Suprapubic skin (tissue), 4 donors: ENCODE measurements around the gene KRTAP6-3. TPM values are rescaled to one million over a fixed set of nuclear protein-coding genes. Genes with fewer than 3 reads are reported as not detected.

Experiments
- DNase-seq, 2 donors: peaks; one replicate each; pipeline ENCODE4 v3.0.0-alpha.2; 2019; ENCODE audit warnings: low spot score in 2 of 2
- H3K27ac ChIP-seq: fragments of 200-600 bp; sonication (generic); one replicate; pipeline ENCODE4 v1.5.1; 2019
- H3K27me3 ChIP-seq: fragments of 200-600 bp; sonication (generic); one replicate; pipeline ENCODE4 v1.5.1; 2019
- H3K36me3 ChIP-seq: fragments of 200-600 bp; sonication (generic); one replicate; pipeline ENCODE4 v1.5.1; 2019
- H3K4me1 ChIP-seq: fragments of 200-600 bp; sonication (generic); one replicate; pipeline ENCODE4 v1.5.1; 2019
- H3K4me3 ChIP-seq: fragments of 200-600 bp; sonication (generic); one replicate; pipeline ENCODE4 v1.5.1; 2019; ENCODE audit warnings: mild to moderate bottlenecking
- H3K9me3 ChIP-seq: fragments of 200-600 bp; sonication (generic); one replicate; pipeline ENCODE4 v1.5.1; 2019
- EP300 ChIP-seq: sonication (generic); formaldehyde crosslinking; IDR thresholded peaks from one replicate; pipeline ENCODE4 v1.6.1; 2017; ENCODE audit warnings: antibody characterized with exemption
- POLR2A ChIP-seq, 2 donors: fragments of 450-650 bp; IDR thresholded peaks; one replicate each; pipeline ENCODE4 v1.6.1; 2017; ENCODE audit warnings: antibody characterized with exemption in 2 of 2, mild to moderate bottlenecking in 2 of 2, moderate library complexity in 2 of 2
- POLR2AphosphoS5 ChIP-seq, 3 donors: sonication (generic); formaldehyde crosslinking; IDR thresholded peaks; one replicate each; pipeline ENCODE4 v1.6.1; 2017; ENCODE audit warnings: antibody characterized with exemption in 3 of 3
- WGBS: methylation state at CpG from one replicate; pipeline ENCODE4 v1.1.5; 2018; 5-methylcytosine and 5-hydroxymethylcytosine counted together
- total RNA-seq, 4 donors: library from RNA; depleted of rRNA; stranded (reverse); fragments of >200 nt; gene quantifications; one replicate each; pipeline ENCODE4 v1.1.0, GENCODE V29; 2016
- TF ChIP-seq, protein P1 (sequence below), 2 donors: fragments of 200-600 bp in 1 of 2; fragments of 450-650 bp in 1 of 2; sonication (generic) in 1 of 2; IDR thresholded peaks; one replicate each; pipeline ENCODE4 v1.5.1; 2016 to 2019; ENCODE audit warnings: antibody characterized with exemption in 2 of 2, mild to moderate bottlenecking in 1 of 2, moderate library complexity in 1 of 2

Gene KRTAP6-3
- total RNA-seq, 4 donors from 2014 or later: not detected

DNA sequence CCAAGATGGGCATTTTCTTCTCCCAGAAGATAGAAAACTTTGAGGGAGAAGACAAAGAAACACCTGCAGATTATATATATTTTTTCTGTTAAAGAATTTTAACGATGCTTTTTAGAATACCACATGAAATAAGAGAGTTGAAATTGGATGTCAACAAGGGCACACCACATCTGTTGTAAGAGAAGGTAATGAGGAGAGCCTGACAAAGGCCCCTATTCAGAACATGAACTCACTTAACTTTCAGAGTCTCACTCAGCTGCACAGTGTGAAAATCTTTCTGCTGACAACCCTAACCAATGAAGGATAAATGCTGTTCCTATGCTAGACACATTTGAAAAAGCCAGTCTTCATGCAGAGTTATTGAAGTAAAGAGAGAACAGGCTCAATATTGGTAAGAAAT lies 9.4 kb upstream of the KRTAP6-3 start:
- H3K9me3 ChIP-seq: no peaks in the 10 kb centered on the region
- 69% methylated on average over 1 of the region's 1 CpG for WGBS
- no peak overlapping the region for H3K27ac ChIP-seq
- H3K4me1 ChIP-seq: no peaks in the 10 kb centered on the region
- no peak for DNase-seq
- no peaks in the 10 kb centered on the region for H3K27me3 ChIP-seq
- TF ChIP-seq EP300 (no peak), POLR2AphosphoS5 (IDR thresholded peaks at IDR 0.05) (no peak), POLR2A (IDR thresholded peaks at IDR 0.05) (no peak)
- TF ChIP-seq, protein P1, sequence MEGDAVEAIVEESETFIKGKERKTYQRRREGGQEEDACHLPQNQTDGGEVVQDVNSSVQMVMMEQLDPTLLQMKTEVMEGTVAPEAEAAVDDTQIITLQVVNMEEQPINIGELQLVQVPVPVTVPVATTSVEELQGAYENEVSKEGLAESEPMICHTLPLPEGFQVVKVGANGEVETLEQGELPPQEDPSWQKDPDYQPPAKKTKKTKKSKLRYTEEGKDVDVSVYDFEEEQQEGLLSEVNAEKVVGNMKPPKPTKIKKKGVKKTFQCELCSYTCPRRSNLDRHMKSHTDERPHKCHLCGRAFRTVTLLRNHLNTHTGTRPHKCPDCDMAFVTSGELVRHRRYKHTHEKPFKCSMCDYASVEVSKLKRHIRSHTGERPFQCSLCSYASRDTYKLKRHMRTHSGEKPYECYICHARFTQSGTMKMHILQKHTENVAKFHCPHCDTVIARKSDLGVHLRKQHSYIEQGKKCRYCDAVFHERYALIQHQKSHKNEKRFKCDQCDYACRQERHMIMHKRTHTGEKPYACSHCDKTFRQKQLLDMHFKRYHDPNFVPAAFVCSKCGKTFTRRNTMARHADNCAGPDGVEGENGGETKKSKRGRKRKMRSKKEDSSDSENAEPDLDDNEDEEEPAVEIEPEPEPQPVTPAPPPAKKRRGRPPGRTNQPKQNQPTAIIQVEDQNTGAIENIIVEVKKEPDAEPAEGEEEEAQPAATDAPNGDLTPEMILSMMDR (IDR thresholded peaks at IDR 0.05): no peak
- no peaks in the 10 kb centered on the region for H3K36me3 ChIP-seq
- H3K4me3 ChIP-seq: no peak overlapping the region

DNA sequence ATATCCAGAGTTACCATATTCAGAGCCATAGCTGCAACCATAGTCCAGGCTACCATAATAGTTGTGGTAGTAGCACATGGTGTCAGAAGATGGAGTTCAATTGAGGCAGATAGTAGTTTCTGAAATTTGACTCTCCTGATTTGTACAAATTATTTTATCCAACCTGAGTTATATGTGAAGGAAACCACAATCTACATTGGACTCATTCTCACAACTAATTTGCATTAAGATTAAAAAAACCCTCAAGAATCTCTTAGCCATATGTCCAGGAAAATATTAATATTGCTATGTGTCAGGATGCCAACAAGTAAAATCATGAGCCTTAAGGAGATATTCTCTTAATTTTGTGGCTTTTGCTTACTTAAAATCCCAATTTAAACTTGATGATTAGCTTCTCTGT lies 1.9 kb upstream of the KRTAP6-3 start, which contains the start of gene KRTAP22-2:
Gene KRTAP22-2, minus strand, starts transcription at position 101 of the 400 bp plus-strand sequence.
- Histone ChIP-seq H3K36me3 (no peaks in the 10 kb centered on the region), H3K4me3 (no peak within 1 kb of the TSS), H3K27ac (no peak within 1 kb of the TSS), H3K27me3 (no peaks in the 10 kb centered on the region), H3K9me3 (no peaks in the 10 kb centered on the region), H3K4me1 (no peaks in the 10 kb centered on the region)
- no peak for TF ChIP-seq POLR2AphosphoS5 (IDR thresholded peaks at IDR 0.05)
- no peak for TF ChIP-seq EP300
- TF ChIP-seq, protein P1 (IDR thresholded peaks at IDR 0.05): no peak
- TF ChIP-seq POLR2A (IDR thresholded peaks at IDR 0.05): no peak
- DNase-seq: no peak

DNA sequence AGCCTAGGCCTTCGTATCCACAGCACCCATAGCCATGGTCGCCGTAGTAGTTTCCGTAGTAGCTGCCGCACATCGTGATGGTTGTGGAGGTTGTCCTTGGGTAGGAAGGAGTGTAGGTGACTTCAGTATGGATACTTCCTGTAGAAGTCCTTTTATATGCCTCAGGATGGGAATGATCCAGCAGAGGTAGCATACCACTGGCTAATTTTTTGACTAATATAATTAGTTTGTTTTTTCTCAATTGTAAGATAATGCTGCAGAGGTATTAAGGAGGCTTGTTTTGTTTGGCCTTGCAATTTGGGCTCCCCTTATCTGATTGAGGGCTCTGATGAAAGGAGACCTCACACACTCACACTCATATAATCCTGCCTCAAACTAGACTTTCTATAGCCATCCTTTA lies 6.6 kb downstream of the KRTAP6-3 start, which contains the start of gene KRTAP6-2:
Gene KRTAP6-2, minus strand, starts transcription at position 101 of the 400 bp plus-strand sequence. Its CDS starts 28 bp downstream, at position 73.
- Histone ChIP-seq H3K4me1 (no peaks in the 10 kb centered on the region), H3K36me3 (no peaks in the 10 kb centered on the region), H3K27ac (no peak within 1 kb of the TSS), H3K9me3 (no peaks in the 10 kb centered on the region), H3K27me3 (no peaks in the 10 kb centered on the region), H3K4me3 (no peak within 1 kb of the TSS)
- WGBS: 92% methylated on average over 6 of the region's 6 CpGs
- DNase-seq: no peak
- TF ChIP-seq POLR2AphosphoS5 (IDR thresholded peaks at IDR 0.05) (no peak), EP300 (no peak), POLR2A (IDR thresholded peaks at IDR 0.05) (no peak)
- TF ChIP-seq, protein P1 (IDR thresholded peaks at IDR 0.05): no peak

DNA sequence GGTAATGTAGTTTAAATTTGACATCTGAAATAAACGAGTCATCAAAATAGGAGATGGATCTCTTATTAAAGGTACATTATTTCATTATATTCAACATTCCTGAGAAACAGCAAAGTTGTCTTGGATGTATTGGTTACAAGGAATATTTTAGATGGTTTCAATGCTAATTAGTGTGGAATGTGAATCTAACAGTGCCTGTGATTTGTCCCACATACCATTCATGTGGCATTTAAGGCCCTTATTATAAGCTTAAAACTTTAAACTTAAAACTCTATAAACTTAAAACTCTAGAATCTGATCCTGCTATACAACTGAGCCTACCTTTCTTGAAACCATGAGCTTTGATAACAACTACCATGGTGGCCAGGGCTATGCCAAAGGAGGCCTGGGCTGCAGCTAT lies 8.5 kb downstream of the KRTAP6-3 start, which contains the start of gene KRTAP22-1:
Gene KRTAP22-1, plus strand, starts transcription at position 301 of the 400 bp plus-strand sequence.
- no peaks in the 10 kb centered on the region for H3K9me3 ChIP-seq
- H3K4me3 ChIP-seq: no peak within 1 kb of the TSS
- 90% methylated on average over 1 of the region's 1 CpG for WGBS
- no peak within 1 kb of the TSS for H3K27ac ChIP-seq
- TF ChIP-seq POLR2A (IDR thresholded peaks at IDR 0.05) (no peak), POLR2AphosphoS5 (IDR thresholded peaks at IDR 0.05) (no peak), EP300 (no peak)
- TF ChIP-seq, protein P1 (IDR thresholded peaks at IDR 0.05): no peak
- H3K4me1 ChIP-seq: no peaks in the 10 kb centered on the region
- H3K36me3 ChIP-seq: no peaks in the 10 kb centered on the region
- no peak for DNase-seq
- H3K27me3 ChIP-seq: no peaks in the 10 kb centered on the region

DNA sequence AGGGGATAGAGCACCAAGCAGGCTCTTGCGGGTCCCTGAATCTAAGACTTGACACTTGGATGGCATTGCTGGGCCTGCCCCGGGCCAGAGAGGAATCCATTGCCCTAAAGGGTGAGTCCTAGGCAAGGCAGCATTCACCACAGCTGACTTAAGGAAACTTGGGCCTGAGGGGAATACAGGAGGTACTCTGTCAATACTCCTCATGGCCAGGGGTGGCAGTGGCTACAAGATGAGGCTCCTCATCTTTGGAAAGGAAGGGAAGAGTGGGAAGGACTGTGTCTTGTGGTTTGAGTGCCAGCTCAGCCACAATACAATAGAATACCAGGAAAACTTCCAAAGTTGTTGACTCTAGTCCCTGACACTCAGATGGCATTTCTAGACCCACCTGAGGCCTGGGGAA lies 13.7 kb downstream of the KRTAP6-3 start:
- H3K9me3 ChIP-seq: no peaks in the 10 kb centered on the region
- H3K27ac ChIP-seq: no peak overlapping the region
- no peak overlapping the region for H3K4me3 ChIP-seq
- H3K36me3 ChIP-seq: no peaks in the 10 kb centered on the region
- no peak for DNase-seq
- 100% methylated on average over 2 of the region's 2 CpGs for WGBS
- TF ChIP-seq POLR2AphosphoS5 (IDR thresholded peaks at IDR 0.05) (no peak), POLR2A (IDR thresholded peaks at IDR 0.05) (no peak), EP300 (no peak)
- TF ChIP-seq, protein P1 (IDR thresholded peaks at IDR 0.05): no peak
- H3K27me3 ChIP-seq: no peaks in the 10 kb centered on the region
- no peaks in the 10 kb centered on the region for H3K4me1 ChIP-seq
